Measurements from ENCODE around the gene ADD3.

GRCh38 chr10:110010486-110011378 is 2.9 kb downstream of the ADD3 start:
- TF ChIP-seq, protein P1, sequence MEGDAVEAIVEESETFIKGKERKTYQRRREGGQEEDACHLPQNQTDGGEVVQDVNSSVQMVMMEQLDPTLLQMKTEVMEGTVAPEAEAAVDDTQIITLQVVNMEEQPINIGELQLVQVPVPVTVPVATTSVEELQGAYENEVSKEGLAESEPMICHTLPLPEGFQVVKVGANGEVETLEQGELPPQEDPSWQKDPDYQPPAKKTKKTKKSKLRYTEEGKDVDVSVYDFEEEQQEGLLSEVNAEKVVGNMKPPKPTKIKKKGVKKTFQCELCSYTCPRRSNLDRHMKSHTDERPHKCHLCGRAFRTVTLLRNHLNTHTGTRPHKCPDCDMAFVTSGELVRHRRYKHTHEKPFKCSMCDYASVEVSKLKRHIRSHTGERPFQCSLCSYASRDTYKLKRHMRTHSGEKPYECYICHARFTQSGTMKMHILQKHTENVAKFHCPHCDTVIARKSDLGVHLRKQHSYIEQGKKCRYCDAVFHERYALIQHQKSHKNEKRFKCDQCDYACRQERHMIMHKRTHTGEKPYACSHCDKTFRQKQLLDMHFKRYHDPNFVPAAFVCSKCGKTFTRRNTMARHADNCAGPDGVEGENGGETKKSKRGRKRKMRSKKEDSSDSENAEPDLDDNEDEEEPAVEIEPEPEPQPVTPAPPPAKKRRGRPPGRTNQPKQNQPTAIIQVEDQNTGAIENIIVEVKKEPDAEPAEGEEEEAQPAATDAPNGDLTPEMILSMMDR (IDR thresholded peaks at IDR 0.05), result no peak
- TF ChIP-seq ZFX (IDR thresholded peaks at IDR 0.05; ENCODE audit: borderline replicate concordance), result no peak
